ENCODE measurements around the gene RMI2.
"Not testable (repeated sequence)": the region's sequence is repeated elsewhere in the genome, so short reads cannot be mapped to it uniquely, and the experiment has no call there.

The RMI2 gene

DNA sequence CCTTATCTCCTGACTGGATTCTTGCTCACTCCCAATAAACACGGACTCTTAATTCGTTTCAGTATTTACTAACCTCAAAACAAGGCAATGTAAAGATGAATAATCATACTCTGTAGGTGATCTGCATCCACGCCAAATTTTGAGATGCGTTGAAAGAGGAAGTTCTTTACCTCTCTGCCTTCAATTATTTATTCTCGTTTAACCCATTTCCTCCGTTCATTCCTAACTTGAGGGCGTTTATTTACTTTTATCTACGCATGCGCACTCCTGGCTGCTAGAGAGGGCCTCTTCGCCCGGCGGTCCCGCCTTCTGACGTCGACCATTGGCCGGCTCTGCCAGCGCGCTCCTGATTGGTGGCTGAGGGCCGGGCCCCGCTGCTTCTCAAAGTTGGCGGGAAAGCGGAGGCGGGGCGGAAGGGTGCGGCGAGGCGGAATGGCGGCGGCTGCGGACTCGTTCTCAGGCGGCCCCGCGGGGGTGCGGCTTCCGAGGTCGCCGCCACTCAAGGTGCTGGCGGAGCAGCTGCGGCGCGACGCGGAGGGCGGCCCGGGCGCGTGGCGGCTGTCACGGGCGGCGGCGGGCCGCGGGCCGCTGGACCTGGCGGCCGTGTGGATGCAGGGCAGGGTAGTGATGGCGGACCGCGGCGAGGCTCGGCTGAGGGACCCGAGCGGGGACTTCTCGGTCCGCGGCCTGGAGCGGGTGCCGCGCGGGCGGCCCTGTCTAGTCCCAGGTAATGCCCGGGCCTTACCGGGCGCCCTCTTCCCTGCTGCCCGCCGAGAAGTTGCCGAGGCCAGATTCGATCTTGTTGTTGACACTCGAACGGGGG lies at the start of gene RMI2:
Gene RMI2, plus strand, starts transcription at position 420 of the 823 bp plus-strand sequence. Its CDS starts 13 bp downstream, at position 433.
- DNase-seq (ENCODE audit: low spot score): peak; percentile 100

DNA sequence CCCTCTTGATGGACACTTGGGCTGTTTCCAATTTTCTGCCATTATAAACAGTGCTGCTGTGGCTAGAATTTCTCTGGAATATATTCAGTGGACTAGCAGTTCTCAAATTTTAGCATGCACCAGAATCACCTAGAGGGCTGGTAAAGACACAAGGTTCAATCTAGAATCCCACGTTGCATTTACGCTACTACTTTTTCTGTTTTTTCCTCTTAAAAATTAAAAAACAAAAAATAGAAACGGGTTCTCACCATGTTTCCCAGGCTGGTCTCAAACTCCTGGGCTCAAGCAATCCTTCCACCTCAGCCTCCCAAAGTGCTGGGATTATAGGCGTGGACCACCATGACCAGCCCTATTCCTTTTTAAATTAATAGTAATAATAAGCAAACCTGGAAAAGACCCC lies 49.6 kb upstream of the RMI2 start:
- no peak for DNase-seq (ENCODE audit: low spot score)

- no peak for DNase-seq (ENCODE audit: low spot score)
These were observed 48.9 kb upstream of the RMI2 start for GRCh38 chr16:11296351-11296705.

- DNase-seq (ENCODE audit: low spot score): no peak
These were observed 48.4 kb upstream of the RMI2 start for GRCh38 chr16:11296706-11297491.

GRCh38 chr16:11297492-11298142 lies 47.6 kb upstream of the RMI2 start:
- DNase-seq (ENCODE audit: low spot score): peak; percentile 87

DNA sequence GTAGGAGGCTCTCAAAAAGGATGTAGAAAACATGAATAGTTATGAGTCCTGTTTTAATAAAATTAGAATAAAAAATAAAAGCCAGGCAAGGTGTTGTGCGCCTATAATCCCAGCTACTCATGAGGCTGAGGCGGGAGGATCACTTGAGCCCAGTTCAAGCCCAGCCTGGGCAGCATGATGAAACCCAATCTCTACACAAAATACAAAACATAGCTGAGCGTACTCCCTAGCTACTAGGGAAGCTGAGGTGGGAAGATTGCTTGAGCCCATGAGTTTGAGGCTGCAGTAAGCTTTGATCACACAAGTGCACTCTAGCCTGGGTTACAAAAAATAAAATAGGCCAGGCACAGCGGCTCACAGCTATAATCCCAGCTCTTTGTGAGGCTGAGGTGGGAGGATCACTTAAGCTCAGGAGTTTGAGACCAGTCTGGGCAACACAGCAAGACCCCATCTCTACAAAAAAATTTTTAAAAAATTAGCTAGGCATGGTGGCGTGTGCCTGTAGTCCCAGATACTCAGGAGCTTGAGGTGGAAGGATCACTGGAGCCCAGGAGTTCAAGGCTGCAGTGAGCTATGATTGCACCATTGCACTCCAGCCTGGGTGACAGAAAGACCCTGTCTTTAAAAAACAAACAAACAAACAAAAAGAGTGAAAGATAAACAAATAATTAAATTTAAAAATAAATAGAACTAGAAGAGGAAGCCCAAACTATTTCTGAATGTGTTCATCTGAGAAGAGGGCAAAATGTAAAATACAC lies 46.9 kb upstream of the RMI2 start:
- no peak for DNase-seq (ENCODE audit: low spot score)

GRCh38 chr16:11298950-11299547 lies 46.2 kb upstream of the RMI2 start:
- not testable (repeated sequence) for DNase-seq (ENCODE audit: low spot score)

- no peak for DNase-seq (ENCODE audit: low spot score)
These were observed 45.2 kb upstream of the RMI2 start for GRCh38 chr16:11299865-11300559.

DNA sequence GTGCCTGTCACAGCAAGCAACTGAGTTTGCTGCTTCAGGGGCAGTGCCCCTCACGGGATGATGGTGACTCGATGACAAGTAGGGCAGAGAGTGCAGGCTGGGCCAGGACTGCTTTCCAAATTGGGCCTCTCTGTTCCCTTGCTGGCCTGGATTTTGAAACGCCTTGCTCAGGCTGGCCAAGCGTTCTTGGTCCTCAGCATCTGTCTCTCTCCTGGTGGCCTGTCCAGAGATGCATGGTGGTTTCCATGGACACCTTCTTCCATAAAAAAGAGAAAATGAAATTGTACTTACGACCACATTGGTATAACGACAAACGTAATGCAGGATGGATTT lies 44.7 kb upstream of the RMI2 start:
- no peak for DNase-seq (ENCODE audit: low spot score)

DNA sequence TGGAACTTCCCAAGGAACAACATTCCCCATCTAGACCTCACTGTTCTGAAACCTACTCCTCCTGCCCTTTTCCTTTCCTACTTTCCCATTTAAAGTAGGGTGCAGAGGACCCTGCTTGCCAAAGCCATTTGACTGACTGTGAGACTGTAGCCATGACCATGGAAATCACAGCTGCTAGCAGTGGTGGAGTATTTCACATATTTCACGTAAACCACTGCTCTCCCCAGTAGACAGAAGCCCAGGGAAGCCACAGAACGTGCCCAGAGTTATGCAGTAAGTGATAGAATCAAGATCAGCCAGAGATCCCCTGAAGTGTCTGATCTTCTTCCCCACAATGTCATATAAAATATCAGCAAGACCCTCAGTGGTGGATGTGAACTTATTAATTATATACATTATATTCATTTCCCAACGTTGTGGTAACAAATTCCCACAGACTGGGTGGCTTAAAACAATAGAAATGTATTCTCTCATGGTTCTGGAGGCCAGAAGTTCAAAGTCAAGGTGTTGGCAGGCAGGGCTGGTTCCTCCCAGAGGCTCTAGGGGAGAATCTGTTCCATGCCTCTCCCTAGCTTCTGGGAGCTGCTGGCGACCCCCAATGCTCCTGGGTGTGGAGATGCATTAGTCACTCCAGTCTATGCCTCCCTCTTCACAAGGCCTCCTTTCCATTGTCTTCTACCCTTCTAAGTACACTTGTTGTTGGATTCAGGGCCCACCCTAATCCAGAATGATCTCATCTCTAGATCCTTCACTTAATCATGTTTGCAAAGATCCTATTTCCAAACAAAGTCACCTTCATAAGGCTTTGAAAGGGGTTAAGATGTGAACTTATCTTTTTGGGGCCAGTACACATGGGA lies 43.4 kb upstream of the RMI2 start:
- no peak for DNase-seq (ENCODE audit: low spot score)

DNA sequence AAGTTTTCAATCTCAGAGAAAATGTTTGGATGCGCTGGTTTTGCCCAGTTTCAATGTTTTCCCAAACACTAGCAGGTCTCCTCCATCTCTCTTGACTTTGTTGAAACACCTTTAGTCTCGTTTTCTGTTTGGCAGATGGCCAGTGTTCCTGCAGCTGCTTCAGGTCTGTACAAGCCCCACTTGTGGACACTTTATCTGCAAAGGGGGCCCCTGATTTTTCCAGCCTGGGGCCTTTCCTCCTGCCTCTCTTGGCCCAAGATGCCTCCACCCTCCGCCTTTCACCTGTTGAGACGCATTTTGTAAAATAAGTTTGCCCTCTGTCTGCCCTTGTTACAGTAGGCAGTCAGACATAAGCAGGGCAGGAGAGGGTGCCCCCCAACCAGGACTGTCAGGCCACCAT lies 42.3 kb upstream of the RMI2 start:
- DNase-seq (ENCODE audit: low spot score): no peak

DNA sequence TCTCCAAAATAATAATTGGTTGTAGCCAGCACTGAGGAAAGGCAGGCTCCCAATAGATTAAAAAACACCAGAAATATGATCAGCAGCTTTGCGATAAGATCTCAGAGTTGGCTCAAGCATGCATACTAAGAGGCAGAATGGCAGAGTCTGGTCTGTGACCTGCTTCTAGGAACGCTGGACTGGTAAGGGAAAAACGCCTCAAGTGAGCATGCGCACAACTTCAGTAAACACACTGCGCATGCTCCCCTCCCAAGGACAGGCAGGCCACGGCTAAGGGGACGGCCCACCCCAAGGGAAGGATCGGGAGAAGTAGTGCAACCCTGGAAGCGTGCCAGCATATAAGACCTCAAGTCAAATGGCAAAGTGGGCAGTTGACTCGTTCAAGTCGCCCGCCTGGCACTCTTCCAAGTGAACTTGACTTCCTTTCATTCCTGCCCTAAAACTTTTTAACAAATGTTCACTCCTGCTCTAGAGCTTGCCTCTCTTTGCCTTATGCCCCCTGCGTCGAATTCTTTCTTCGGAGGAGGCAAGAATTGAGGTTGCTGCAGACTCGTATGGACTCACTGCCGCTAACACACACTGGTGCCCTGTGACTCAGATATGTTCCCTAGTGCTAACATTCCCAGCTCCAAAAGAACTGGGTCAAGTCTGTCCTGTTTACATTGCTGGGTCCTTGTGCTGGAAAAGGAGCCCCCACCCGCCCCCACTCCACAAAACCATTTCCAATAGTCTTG lies 41.7 kb upstream of the RMI2 start:
- DNase-seq (ENCODE audit: low spot score): no peak

DNA sequence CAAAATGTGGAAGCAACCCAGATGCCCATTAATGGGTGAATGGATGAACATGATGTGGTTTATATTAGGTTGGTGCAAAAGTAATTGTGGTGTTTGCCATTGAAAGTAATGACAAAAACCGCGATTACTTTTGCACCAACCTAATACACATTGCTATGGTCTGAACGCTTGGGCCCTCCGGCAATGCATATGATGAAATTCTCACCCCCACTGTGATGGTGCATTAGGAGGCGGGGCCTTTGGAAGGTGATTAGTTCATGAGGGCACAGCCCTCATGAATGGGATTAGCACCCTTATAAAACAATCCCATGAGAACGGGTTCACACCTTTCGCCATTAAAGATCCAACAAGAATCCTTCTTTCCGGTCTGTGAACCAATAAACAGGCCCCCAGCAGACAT lies 38.9 kb upstream of the RMI2 start:
- DNase-seq (ENCODE audit: low spot score): no peak

DNA sequence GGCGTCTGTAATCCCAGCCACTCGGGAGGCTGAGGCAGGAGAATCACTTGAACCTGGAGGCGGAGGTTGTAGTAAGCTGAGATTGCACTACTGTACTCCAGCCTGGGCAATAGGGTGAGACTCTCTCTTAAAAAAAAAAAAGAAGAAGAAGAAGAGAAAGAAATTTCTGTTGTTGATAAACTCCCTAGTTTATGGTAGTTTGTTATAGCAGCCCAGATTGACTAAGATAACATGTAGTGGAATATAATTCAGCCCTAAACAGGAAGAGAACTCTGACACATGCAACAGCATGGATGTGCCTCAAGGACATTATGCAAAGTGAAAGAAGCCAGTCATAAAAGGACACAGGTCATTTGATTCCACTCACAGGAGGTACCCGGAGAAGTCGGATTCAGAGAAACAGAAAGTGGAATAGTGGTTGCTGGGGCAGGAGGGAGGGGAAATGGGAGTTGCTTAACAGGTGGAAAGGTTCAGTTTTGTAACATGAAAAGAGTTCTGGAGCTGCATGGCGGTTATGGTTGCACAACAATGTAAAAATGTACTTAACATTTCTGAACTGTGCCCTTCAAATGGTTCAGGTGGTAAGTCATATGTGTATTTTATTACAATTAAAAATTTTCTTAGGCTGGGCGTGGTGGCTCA lies 38.1 kb upstream of the RMI2 start:
- DNase-seq (ENCODE audit: low spot score): no peak

DNA sequence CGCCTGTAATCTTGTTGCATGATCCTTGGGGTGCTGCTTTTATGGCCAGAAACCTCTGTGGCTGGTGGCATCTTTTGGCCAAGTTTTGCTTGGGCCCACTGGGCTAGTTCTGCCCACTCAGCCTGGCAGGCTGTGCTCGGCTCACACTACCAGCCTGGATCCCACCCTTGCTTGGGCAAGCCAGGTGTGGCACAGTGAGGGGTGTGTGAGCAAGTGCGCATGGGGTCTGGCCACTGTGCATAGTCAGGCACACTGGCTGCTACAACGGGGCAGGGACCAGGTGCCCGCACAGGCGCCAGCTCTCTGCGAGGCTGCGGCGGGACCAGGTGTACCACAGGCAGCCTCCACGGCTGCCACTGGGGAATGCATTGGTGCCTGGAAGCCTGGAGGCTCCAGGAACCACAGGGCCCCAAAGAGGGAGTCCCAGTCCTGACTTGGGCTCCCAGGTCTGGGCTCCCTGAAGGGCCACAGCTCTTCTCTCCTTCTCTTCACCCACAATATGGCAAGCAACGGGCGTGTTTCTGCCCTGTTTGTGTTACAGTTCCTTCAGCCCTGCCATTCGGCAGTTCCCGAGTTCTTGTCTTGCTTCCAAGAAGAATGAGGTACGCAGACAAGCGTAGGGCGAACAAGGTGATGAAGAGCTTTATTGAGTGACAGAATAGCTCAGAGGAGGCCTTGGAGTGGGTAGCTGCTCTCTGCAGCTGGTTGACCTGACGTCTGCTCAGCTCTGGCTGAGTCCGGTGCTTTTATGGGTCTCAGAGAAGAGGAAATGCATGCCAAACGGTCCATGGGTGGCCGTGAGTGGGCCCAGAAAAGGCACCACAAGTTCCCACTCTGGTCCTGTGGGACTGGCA lies 37.4 kb upstream of the RMI2 start:
- DNase-seq (ENCODE audit: low spot score): no peak

DNA sequence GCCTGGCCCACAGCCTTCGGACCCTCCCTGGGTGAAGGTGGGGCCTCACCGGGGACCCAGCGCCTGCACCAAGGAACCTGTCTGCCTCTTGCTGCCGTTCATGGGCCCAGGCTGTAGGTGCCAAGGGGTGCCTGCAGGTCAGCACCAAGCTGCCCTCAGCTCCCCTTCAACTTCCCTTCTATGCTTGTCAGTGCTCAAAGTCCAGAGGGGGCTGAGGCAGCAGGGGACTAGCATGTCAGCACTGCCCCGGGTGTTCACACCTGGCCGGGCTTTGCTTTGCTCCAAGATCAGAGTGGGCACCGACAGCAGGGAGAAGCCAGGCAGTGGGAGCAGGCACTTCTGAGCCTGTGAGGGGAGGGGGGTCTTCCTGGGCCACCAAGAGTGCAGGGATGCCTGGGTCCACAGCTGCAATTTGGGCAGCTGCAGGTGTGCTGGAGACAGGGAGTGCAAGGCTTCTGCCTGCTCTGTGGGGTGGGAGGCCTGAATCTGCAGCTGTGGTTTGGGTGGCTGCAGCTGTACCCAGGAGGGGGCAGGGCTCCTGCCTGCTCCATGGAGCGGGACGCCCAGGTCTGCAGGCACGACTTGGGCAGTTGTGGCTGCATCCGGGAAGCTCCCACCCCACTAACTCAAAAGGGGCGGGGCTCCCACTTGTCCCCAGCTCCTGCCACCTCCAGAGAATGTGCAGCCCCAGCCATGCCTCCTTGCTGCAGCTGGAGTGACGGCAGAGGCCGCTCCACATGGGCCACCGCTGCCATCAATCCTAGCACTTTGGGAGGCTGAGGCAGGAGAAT lies 36.6 kb upstream of the RMI2 start:
- no peak for DNase-seq (ENCODE audit: low spot score)

- no peak for DNase-seq (ENCODE audit: low spot score)
These were observed 35.2 kb upstream of the RMI2 start for GRCh38 chr16:11309895-11310633.

All from GM03348 (cell line).